Upper lobe of left lung (tissue), 6 donors: ENCODE measurements around the gene SLF1. TPM values are rescaled to one million over a fixed set of nuclear protein-coding genes. Genes with fewer than 3 reads are reported as not detected.

ENCODE experiments used
- ATAC-seq, 2 donors: fragments of 200-7000 bp; cut with Tn5 transposase; one replicate each; pipeline ENCODE4 v1.9.1; 2022; ENCODE audit warnings: mild to moderate bottlenecking in 2 of 2, moderate library complexity in 2 of 2; ENCODE audit not compliant: low FRiP score in 2 of 2
- DNase-seq, 2 donors: peaks; one replicate each; pipeline ENCODE4 v3.0.0-alpha.2; 2019 to 2020
- H3K27ac ChIP-seq, 4 donors: fragments of 200-600 bp; sonication (generic); one replicate each; pipeline ENCODE4 v1.5.1; 2016 to 2019
- H3K27me3 ChIP-seq, 4 donors: fragments of 200-600 bp; sonication (generic); one replicate each; pipeline ENCODE4 v1.5.1; 2017 to 2019
- H3K36me3 ChIP-seq, 4 donors: fragments of 200-600 bp; sonication (generic); one replicate each; pipeline ENCODE4 v1.5.1; 2016 to 2019
- H3K4me1 ChIP-seq, 4 donors: fragments of 200-600 bp; sonication (generic); one replicate each; pipeline ENCODE4 v1.5.1; 2018 to 2019
- H3K4me3 ChIP-seq, 4 donors: fragments of 200-600 bp; sonication (generic); one replicate each; pipeline ENCODE4 v1.5.1; 2017 to 2019; ENCODE audit warnings: mild to moderate bottlenecking in 2 of 4, moderate library complexity in 1 of 4
- H3K9me3 ChIP-seq, 4 donors: fragments of 200-600 bp; sonication (generic); one replicate each; pipeline ENCODE4 v1.5.1; 2018 to 2019
- EP300 ChIP-seq, 4 donors: sonication (generic); formaldehyde crosslinking; IDR thresholded peaks; one replicate each; pipeline ENCODE4 v1.5.1; 2017; ENCODE audit warnings: antibody characterized with exemption in 4 of 4, control low read depth in 2 of 4
- POLR2A ChIP-seq, 4 donors: fragments of 450-650 bp; IDR thresholded peaks; one replicate each; pipeline ENCODE4 v1.5.1; 2016 to 2017; ENCODE audit warnings: antibody characterized with exemption in 4 of 4, mild to moderate bottlenecking in 2 of 4
- POLR2AphosphoS5 ChIP-seq, 2 donors: sonication (generic); formaldehyde crosslinking; IDR thresholded peaks; one replicate each; pipeline ENCODE4 v1.5.1; 2017; ENCODE audit warnings: antibody characterized with exemption in 2 of 2
- WGBS, 2 donors: methylation state at CpG; one replicate each; pipeline ENCODE4 v1.1.5; 2017 to 2018; 5-methylcytosine and 5-hydroxymethylcytosine counted together
- total RNA-seq, 6 donors: library from RNA; depleted of rRNA in 4 of 6; stranded (reverse); fragments of >200 nt in 4 of 6; gene quantifications; one replicate each; pipeline versions ENCODE4 v1.1.0 to v1.2.1, GENCODE V29; 2016 to 2021
- TF ChIP-seq, protein P1 (sequence below), 6 experiments: fragments of 450-650 bp in 4 of 6; fragments of 200-600 bp in 2 of 6; sonication (generic) in 2 of 6; IDR thresholded peaks; one replicate each; pipeline ENCODE4 v1.5.1; 2016 to 2019; ENCODE audit warnings: antibody characterized with exemption in 6 of 6
- donor health status: DM: no; HTN: no; CAD: no; lungs with moderate emphysema.
- donor health status: DM: no; HTN: yes; CAD: no; lungs with severe emphysema.

The SLF1 gene
- total RNA-seq, 6 donors from 2014 or later: 4.3 to 19.9 (median 8.2) TPM

DNA sequence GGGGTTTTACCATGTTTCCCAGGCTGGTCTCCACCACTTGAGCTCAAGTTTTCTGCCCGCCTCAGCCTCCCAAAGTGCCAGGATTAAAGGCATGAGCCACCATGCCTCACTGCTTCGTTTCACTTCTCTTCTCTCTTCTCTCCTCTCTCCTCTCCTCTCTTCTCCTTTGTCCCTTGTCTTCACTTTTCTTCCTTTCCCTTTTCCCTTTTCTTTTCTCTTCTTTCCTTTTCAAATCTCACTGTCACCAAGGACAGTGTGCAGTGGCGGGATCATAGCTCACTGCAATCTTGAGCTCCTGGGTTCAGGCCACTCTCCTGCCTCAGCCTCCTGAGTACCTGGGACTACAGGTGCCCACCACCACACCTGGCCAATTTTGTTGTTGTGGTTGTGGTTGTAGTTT is 49.5 kb downstream of the SLF1 start:
- ATAC-seq (no peak), DNase-seq (no peak)
- no peaks in the 10 kb centered on the region for H3K4me1 ChIP-seq
- no peaks in the 10 kb centered on the region for H3K9me3 ChIP-seq
- peaks cover 0 to 11% (median 2%) of the 10 kb centered on the region in 4 donors for H3K36me3 ChIP-seq
- no peaks in the 10 kb centered on the region for H3K27me3 ChIP-seq
- 75 to 95% methylated on average over 3 of the region's 3 CpGs for WGBS, 2 donors
- H3K4me3 ChIP-seq: no peak overlapping the region
- no peak for TF ChIP-seq EP300 (IDR thresholded peaks at IDR 0.05)
- no peak for TF ChIP-seq POLR2AphosphoS5 (IDR thresholded peaks at IDR 0.05)
- TF ChIP-seq, protein P1, sequence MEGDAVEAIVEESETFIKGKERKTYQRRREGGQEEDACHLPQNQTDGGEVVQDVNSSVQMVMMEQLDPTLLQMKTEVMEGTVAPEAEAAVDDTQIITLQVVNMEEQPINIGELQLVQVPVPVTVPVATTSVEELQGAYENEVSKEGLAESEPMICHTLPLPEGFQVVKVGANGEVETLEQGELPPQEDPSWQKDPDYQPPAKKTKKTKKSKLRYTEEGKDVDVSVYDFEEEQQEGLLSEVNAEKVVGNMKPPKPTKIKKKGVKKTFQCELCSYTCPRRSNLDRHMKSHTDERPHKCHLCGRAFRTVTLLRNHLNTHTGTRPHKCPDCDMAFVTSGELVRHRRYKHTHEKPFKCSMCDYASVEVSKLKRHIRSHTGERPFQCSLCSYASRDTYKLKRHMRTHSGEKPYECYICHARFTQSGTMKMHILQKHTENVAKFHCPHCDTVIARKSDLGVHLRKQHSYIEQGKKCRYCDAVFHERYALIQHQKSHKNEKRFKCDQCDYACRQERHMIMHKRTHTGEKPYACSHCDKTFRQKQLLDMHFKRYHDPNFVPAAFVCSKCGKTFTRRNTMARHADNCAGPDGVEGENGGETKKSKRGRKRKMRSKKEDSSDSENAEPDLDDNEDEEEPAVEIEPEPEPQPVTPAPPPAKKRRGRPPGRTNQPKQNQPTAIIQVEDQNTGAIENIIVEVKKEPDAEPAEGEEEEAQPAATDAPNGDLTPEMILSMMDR (IDR thresholded peaks at IDR 0.05): no peak
- no peak for TF ChIP-seq POLR2A (IDR thresholded peaks at IDR 0.05)
- H3K27ac ChIP-seq: no peak overlapping the region

DNA sequence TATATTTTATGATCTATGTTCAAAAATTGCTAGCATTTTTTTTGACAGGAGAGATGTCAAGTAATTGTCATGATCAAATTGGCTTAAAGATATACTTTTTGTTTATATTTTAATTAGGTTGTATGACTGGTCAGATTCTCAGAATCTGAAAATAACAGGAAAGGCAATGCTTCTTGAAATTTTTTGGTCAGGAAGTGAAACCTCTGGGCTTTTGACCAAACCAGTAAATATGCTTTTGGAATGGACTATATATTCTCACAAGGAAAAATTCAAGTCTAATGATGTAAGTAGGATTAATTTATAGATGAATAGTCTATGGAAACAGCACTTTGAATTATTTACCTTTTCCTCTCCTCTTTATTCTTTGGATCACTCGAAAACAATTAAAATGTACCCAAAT is 52.3 kb downstream of the SLF1 start:
- Histone ChIP-seq H3K4me3 (no peak overlapping the region), H3K27ac (no peak overlapping the region), H3K4me1 (no peaks in the 10 kb centered on the region), H3K9me3 (no peaks in the 10 kb centered on the region), H3K27me3 (no peaks in the 10 kb centered on the region), H3K36me3 (no peaks in the 10 kb centered on the region)
- ATAC-seq: no peak
- no peak for DNase-seq
- 85 to 93% methylated on average over 1 of the region's 1 CpG for WGBS, 2 donors
- TF ChIP-seq, protein P1 (IDR thresholded peaks at IDR 0.05): no peak

DNA sequence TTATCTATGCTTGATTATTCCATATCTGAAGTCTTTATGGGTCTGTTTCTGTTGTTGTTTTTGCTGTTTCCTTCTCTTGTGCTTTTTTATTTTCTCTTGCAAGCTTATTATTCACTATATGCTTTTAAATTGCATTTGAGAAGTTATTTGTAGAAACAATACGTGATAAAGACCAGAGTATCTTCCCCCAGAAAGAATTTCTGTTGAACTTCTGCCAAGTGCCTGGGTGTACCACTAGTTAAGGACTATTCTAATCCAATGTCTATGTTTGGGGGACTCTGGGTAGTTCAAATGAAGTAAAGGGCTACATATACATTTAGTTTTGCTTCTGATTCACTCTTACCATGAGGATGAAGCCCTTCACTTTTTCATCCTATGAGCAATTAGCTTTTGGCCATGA is 54.3 kb downstream of the SLF1 start:
- H3K4me3 ChIP-seq: no peak overlapping the region
- H3K27ac ChIP-seq: no peak overlapping the region
- DNase-seq (no peak), ATAC-seq (no peak)
- 73 to 78% methylated on average over 1 of the region's 1 CpG for WGBS, 2 donors
- H3K4me1 ChIP-seq: no peaks in the 10 kb centered on the region
- no peaks in the 10 kb centered on the region for H3K9me3 ChIP-seq
- no peaks in the 10 kb centered on the region for H3K27me3 ChIP-seq
- H3K36me3 ChIP-seq: peaks cover 0 to 6% (median 2%) of the 10 kb centered on the region in 4 donors
- no peak for TF ChIP-seq EP300 (IDR thresholded peaks at IDR 0.05)
- TF ChIP-seq POLR2AphosphoS5 (IDR thresholded peaks at IDR 0.05): no peak
- TF ChIP-seq, protein P1 (IDR thresholded peaks at IDR 0.05): no peak
- no peak for TF ChIP-seq POLR2A (IDR thresholded peaks at IDR 0.05)

DNA sequence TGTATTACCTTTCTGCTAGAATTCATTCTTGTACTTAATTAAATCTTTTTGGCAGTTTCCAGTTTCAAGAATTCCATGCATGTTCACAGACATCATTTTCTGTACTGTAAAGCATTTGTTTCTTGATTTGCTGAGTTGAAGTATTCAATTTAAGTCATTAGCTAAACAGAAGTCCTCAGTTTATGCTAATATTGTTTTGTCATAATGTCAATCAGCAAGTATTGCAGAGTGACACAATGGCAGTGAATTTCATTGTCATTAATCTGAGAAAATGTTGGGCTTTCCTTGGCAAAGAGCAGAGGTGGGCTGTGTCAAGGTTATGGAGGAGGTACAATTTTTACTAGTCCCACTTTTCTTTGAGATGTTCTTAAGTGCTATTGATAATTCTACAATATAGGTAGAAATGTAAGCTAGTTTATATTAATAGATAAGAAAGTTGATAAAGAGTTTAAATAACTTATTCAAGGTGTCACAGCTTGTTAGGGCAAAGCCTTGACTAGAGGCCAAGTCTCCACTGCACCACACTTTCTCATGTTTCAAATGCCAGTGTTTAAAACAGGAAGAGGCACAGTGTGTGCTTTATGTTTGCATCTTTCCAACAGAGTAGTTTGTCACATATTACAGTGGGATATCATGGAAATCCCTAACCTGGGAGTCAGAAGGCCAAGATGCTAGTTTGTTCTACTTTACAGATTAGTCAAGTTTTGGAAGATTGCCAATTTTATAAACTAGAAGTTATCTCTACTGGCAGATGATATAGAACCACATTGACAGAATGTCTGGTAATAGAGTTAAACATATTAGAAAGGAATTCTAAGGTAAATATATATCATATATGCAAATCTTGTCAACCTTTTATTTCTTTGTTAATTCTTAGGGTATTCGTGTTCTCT is 56.3 kb downstream of the SLF1 start:
- Histone ChIP-seq H3K36me3 (peaks cover 0 to 6% (median 2%) of the 10 kb centered on the region in 4 donors), H3K4me3 (no peak overlapping the region), H3K4me1 (no peaks in the 10 kb centered on the region), H3K27ac (no peak overlapping the region), H3K9me3 (no peaks in the 10 kb centered on the region), H3K27me3 (no peaks in the 10 kb centered on the region)
- ATAC-seq (no peak), DNase-seq (no peak)
- 94 to 100% methylated on average over 1 of the region's 1 CpG for WGBS, 2 donors
- TF ChIP-seq POLR2AphosphoS5 (IDR thresholded peaks at IDR 0.05) (no peak), EP300 (IDR thresholded peaks at IDR 0.05) (no peak), POLR2A (IDR thresholded peaks at IDR 0.05) (no peak)
- TF ChIP-seq, protein P1 (IDR thresholded peaks at IDR 0.05): no peak
